A549 (cell line): ENCODE measurements around the gene ROR2. TPM values are rescaled to one million over a fixed set of nuclear protein-coding genes. Genes with fewer than 3 reads are reported as not detected.

ENCODE experiments used
- ATAC-seq, 2 experiments: fragments of 200-7000 bp in 1 of 2; fragments of >200 bp in 1 of 2; cut with Nextera tagmentation in 1 of 2; cut with Tn5 transposase in 1 of 2; 3 replicates each; pipeline versions ENCODE4 v1.8.0 to v1.9.1; 2018 to 2020; ENCODE audit warnings: mild to moderate bottlenecking in 1 of 2, moderate library complexity in 1 of 2
- CTCF ChIA-PET: fragments of 300-600 bp; sonication (Branson Sonifier 250); formaldehyde crosslinking; extraction: SDS; loops from one replicate; lab custom pipeline; 2021; ENCODE audit warnings: antibody characterized with exemption, inconsistent platforms; lab: Yijun Ruan, JAX
- POLR2A ChIA-PET: fragments of 350-600 bp; formaldehyde crosslinking; extraction: SDS; loops from one replicate; lab custom pipeline; 2021; ENCODE audit warnings: antibody characterized with exemption, inconsistent platforms; lab: Yijun Ruan, JAX
- DNase-seq, 2 experiments: peaks; one replicate each; pipeline versions ENCODE4 v3.0.0 to v3.0.0-alpha.2; 2011 to 2016; ENCODE audit warnings: low read depth in 1 of 2, low spot score in 1 of 2
- FAIRE-seq: peaks from 2 replicates; lab custom pipeline; 2011; peaks lifted over from hg19 to GRCh38; lab: Jason Lieb, UNC
- H3K27ac ChIP-seq, 2 experiments: fragments of >200 bp; sonication (Bioruptor Twin); formaldehyde crosslinking; 3 replicates each; pipeline ENCODE4 v1.5.1; 2016 to 2017
- H3K4me1 ChIP-seq: fragments of >200 bp; sonication (Bioruptor Twin); formaldehyde crosslinking; 3 replicates; pipeline ENCODE4 v1.6.1; 2016
- H3K4me2 ChIP-seq: fragments of >200 bp; sonication (Bioruptor Twin); formaldehyde crosslinking; 3 replicates; pipeline ENCODE4 v1.6.1; 2016
- H3K4me3 ChIP-seq: fragments of >200 bp; sonication (Bioruptor Twin); formaldehyde crosslinking; 3 replicates; pipeline ENCODE4 v1.5.1; 2016
- H3K9me3 ChIP-seq: fragments of >200 bp; sonication (Bioruptor Twin); formaldehyde crosslinking; 3 replicates; pipeline ENCODE4 v1.6.1; 2016
- ATOH8 ChIP-seq: fragments of 250-450 bp; sonication (Bioruptor Pico); IDR thresholded peaks from 2 replicates; pipeline ENCODE4 v1.5.0; 2020; ENCODE audit warnings: low read depth, mild to moderate bottlenecking, moderate library complexity
- BCL3 ChIP-seq: fragments of >200 bp; sonication (Bioruptor Twin); formaldehyde crosslinking; IDR thresholded peaks from 3 replicates; pipeline ENCODE4 v1.6.1; 2016
- CBX2 ChIP-seq: fragments of 200-600 bp; sonication (generic); IDR thresholded peaks from 2 replicates; pipeline ENCODE4 v1.6.1; 2016; ENCODE audit warnings: low read depth, mild to moderate bottlenecking, borderline replicate concordance
- CBX8 ChIP-seq: fragments of 200-600 bp; sonication (generic); IDR thresholded peaks from 2 replicates; pipeline ENCODE4 v1.6.1; 2016
- CEBPB ChIP-seq, 2 experiments: fragments of >200 bp in 1 of 2; sonication (Bioruptor Twin) in 1 of 2; formaldehyde crosslinking in 1 of 2; IDR thresholded peaks; 2 replicates each; pipeline ENCODE4 v1.6.1; 2012 to 2016
- CHD2 ChIP-seq: fragments of 150-350 bp; IDR thresholded peaks from 2 replicates; pipeline ENCODE4 v1.6.1; 2014; ENCODE audit warnings: low read length; ENCODE audit not compliant: partially characterized antibody
- CHD4 ChIP-seq: fragments of 200-600 bp; sonication (generic); IDR thresholded peaks from 2 replicates; pipeline ENCODE4 v1.6.1; 2016; ENCODE audit warnings: antibody characterized with exemption, mild to moderate bottlenecking, borderline replicate concordance
- E2F6 ChIP-seq: IDR thresholded peaks from 2 replicates; pipeline ENCODE4 v1.6.1; 2012; ENCODE audit warnings: low read depth, borderline replicate concordance
- FOXS1 ChIP-seq: fragments of 250-450 bp; sonication (Bioruptor Pico); IDR thresholded peaks from 2 replicates; pipeline ENCODE4 v1.5.0; 2020; ENCODE audit warnings: mild to moderate bottlenecking, moderate library complexity
- HES2 ChIP-seq: fragments of >200 bp; sonication (Bioruptor Twin); formaldehyde crosslinking; IDR thresholded peaks from 2 replicates; pipeline ENCODE4 v1.6.1; 2016
- JUNB ChIP-seq: fragments of >200 bp; sonication (Bioruptor Twin); formaldehyde crosslinking; IDR thresholded peaks from 2 replicates; pipeline ENCODE4 v1.6.1; 2016
- MAFK ChIP-seq: fragments of 450-650 bp; IDR thresholded peaks from 2 replicates; pipeline ENCODE4 v1.6.1; 2014; ENCODE audit not compliant: partially characterized antibody
- MYC ChIP-seq: IDR thresholded peaks from 2 replicates; pipeline ENCODE4 v1.6.1; 2012; ENCODE audit warnings: mild to moderate bottlenecking, inconsistent platforms, low read length, improper control_type of control experiment, borderline replicate concordance
- RAD21 ChIP-seq, 2 experiments: fragments of >200 bp in 1 of 2; sonication (Bioruptor Twin) in 1 of 2; formaldehyde crosslinking in 1 of 2; IDR thresholded peaks in 1 of 2; conservative IDR thresholded peaks in 1 of 2; 2 replicates in 1 of 2; 3 replicates in 1 of 2; pipeline ENCODE4 v1.6.1; 2012 to 2018; ENCODE audit warnings: inconsistent platforms in 1 of 2
- RCOR1 ChIP-seq: fragments of 150-350 bp; IDR thresholded peaks from 2 replicates; pipeline ENCODE4 v1.6.1; 2014; ENCODE audit warnings: antibody characterized with exemption, low read length, low read depth
- REST ChIP-seq: fragments of 200-600 bp; sonication (generic); IDR thresholded peaks from 2 replicates; pipeline ENCODE4 v1.6.1; 2016; ENCODE audit warnings: antibody characterized with exemption, mild to moderate bottlenecking, moderate library complexity
- RNF2 ChIP-seq: fragments of 200-600 bp; sonication (generic); IDR thresholded peaks from 2 replicates; pipeline ENCODE4 v1.6.1; 2016; ENCODE audit warnings: low read depth, mild to moderate bottlenecking, antibody characterized with exemption, moderate library complexity, borderline replicate concordance
- SREBF2 ChIP-seq: fragments of 450-650 bp; IDR thresholded peaks from 2 replicates; pipeline ENCODE4 v1.6.1; 2014; ENCODE audit warnings: mild to moderate bottlenecking, moderate library complexity
- WGBS: methylation state at CpG from one replicate; pipeline ENCODE4 v1.1.6; 2017; ENCODE audit errors: missing lambda C conversion rate; 5-methylcytosine and 5-hydroxymethylcytosine counted together
- polyA plus RNA-seq, 4 experiments: library from polyadenylated mRNA; depleted of rRNA in 3 of 4; stranded (reverse); fragments of >200 nt; fragmentation: RNase III in 1 of 4; extraction: RNeasy Plus Mini Kit Qiagen cat#74134 plus additional on column Dnase treatment in 1 of 4; gene quantifications; 2 replicates in 3 of 4; 3 replicates in 1 of 4; pipeline ENCODE4 v1.2.3, GENCODE V29; 2011 to 2017

The ROR2 gene
- polyA plus RNA-seq, 2 of the 4 experiments (the other 2 are of a cell fraction): 0.12 to 0.53 TPM

GRCh38 chr9:91740701-91741100, 209.3 kb downstream of the ROR2 start:
- POLR2A ChIA-PET: no interaction called here
- peak in 1 of 2 experiments; percentile 29 for DNase-seq
- TF ChIP-seq RCOR1 (no peak), RAD21 (conservative IDR thresholded peaks at IDR 0.05 in 1 of 2, IDR thresholded peaks at IDR 0.05 in 1 of 2) (no peak), CHD4 (no peak), MAFK (no peak), ATOH8 (CRISPR knock-in tag) (no peak), CBX2 (no peak), MYC (no peak), HES2 (no peak), REST (no peak), FOXS1 (CRISPR knock-in tag) (no peak)
- no peak for ATAC-seq
- CTCF ChIA-PET: interaction anchor here (0.7 to 3.0 kb wide), 5 partner anchors 12 to 1040 kb away, joined by 3 to 9 read pairs (median 3); no protein-coding TSS in a partner anchor
- no peaks in the 10 kb centered on the region for H3K4me1 ChIP-seq
- no peak for FAIRE-seq
- H3K4me2 ChIP-seq: no peak overlapping the region
- H3K9me3 ChIP-seq: no peaks in the 10 kb centered on the region
- no peak overlapping the region for H3K27ac ChIP-seq
- H3K4me3 ChIP-seq: no peak overlapping the region
- WGBS: 65% methylated on average over 10 of the region's 10 CpGs

GRCh38 chr9:91736898-91737601, 213.0 kb downstream of the ROR2 start:
- Histone ChIP-seq H3K27ac (no peak overlapping the region), H3K9me3 (no peaks in the 10 kb centered on the region), H3K4me3 (no peak overlapping the region), H3K4me1 (no peaks in the 10 kb centered on the region), H3K4me2 (no peak overlapping the region)
- no peak for TF ChIP-seq JUNB
- no peak for TF ChIP-seq CHD2
- TF ChIP-seq SREBF2: no peak
- TF ChIP-seq E2F6: no peak
- no peak for TF ChIP-seq REST
- no peak for TF ChIP-seq RNF2
- TF ChIP-seq BCL3: no peak
- TF ChIP-seq CEBPB (IDR thresholded peaks at IDR 0.05): no peak
- no peak for TF ChIP-seq CBX8
- 60% methylated on average over 16 of the region's 16 CpGs for WGBS
- POLR2A ChIA-PET: no interaction called here
- ATAC-seq: no peak
- DNase-seq: no peak
- FAIRE-seq: no peak
- CTCF ChIA-PET: interaction anchor here (0.5 to 4.0 kb wide), 5 partner anchors 13 to 700 kb away, joined by 3 to 36 read pairs (median 4); partner anchors contain the start of gene ROR2
